Measurements from ENCODE around the gene AFDN.
A peak's percentile ranks its signal among the peaks of the same experiment; 100 is the strongest.

The AFDN gene

DNA sequence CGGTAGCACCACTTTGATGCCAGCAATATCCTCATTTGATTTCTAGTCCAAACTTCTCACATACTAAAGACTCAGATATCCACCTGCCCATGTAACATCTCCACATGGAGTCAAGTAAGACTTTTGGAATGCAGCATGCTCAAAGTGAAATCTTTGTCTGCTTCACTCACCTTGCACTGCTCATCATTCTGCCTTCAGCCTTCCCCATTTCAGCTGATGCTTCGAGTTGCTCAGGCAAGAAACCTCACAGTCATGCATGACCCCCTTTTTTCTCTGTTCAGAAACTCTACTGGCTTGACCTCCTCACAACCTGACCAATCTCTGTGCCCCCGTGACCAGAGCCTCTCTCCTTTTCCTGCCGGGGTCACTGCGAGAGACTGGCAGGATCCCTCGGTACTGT lies 129.8 kb downstream of the AFDN start:
- no peak for DNase-seq
- H3K4me1 Mint-ChIP-seq, result no peaks in the 10 kb centered on the region
- CTCF ChIA-PET, result no interaction called here
- H3K9me3 Mint-ChIP-seq, result no peaks in the 10 kb centered on the region
- H3K27ac Mint-ChIP-seq, result no peak overlapping the region
- no peaks in the 10 kb centered on the region for H3K27me3 Mint-ChIP-seq
- no peak overlapping the region for H3K4me3 Mint-ChIP-seq
- H3K36me3 Mint-ChIP-seq, result no peaks in the 10 kb centered on the region

- Mint-ChIP-seq H3K27me3 (no peaks in the 10 kb centered on the region), H3K36me3 (no peaks in the 10 kb centered on the region)
- no peak for DNase-seq
These were observed 130.3 kb downstream of the AFDN start for GRCh38 chr6:167956983-167957492.

DNA sequence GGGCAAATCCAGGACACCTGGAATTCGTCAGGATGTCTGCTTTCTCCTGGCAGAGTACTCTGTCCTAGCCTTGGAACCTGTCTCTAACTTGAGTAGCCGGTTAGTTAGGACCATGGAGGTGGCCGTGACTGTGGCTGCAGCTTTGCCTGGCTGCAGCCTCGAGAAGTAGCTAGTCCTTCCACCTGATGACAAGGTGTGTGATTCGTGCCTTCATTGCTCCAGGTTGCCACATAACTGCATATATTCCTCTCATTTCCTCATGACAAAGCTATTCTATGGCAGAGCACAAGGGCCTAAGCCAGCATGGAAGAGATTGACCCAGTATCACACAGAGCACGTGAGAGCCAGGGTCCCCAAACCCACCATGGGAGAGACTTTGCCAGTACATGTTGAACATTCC lies 130.9 kb downstream of the AFDN start:
- H3K36me3 Mint-ChIP-seq, result no peaks in the 10 kb centered on the region
- H3K4me1 Mint-ChIP-seq, result no peaks in the 10 kb centered on the region
- H3K27me3 Mint-ChIP-seq, result no peaks in the 10 kb centered on the region
- CTCF ChIA-PET, result interaction anchor here (0.7 kb wide), 1 partner anchor 22 kb away, joined by 4 read pairs; no protein-coding TSS in a partner anchor
- no peaks in the 10 kb centered on the region for H3K9me3 Mint-ChIP-seq
- H3K27ac Mint-ChIP-seq, result no peak overlapping the region
- no peak for DNase-seq
- H3K4me3 Mint-ChIP-seq, result no peak overlapping the region

More at GRCh38 chr6:167956983-167957492, 130.3 kb downstream of the AFDN start:
- Mint-ChIP-seq H3K4me1 (no peaks in the 10 kb centered on the region), H3K27ac (no peak overlapping the region), H3K4me3 (no peak overlapping the region), H3K9me3 (no peaks in the 10 kb centered on the region)
- CTCF ChIA-PET, result interaction anchor here (0.7 kb wide), 1 partner anchor 21 kb away, joined by 4 read pairs; no protein-coding TSS in a partner anchor

DNA sequence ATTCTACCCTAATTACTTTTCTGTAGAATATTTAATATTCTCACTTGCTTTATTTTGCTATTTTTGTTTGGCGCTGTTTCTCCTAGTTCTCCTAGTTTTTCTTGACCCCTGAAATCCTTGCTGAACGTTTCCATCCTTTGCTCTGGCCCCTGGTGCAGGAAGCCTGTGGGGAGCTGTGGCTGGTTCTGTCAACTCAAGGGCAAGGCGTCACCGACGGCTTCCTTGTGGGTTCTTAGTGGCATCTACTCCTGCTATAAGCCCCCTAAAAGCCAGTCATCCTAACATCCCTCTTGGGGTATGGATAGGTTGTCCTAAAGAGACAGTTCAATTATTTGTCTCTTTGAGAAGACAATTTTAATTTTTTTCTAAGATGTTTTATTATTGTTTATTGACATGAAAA lies 133.9 kb downstream of the AFDN start:
- Mint-ChIP-seq H3K4me3 (no peak overlapping the region), H3K27me3 (no peaks in the 10 kb centered on the region), H3K9me3 (no peaks in the 10 kb centered on the region), H3K27ac (no peak overlapping the region), H3K36me3 (no peaks in the 10 kb centered on the region), H3K4me1 (no peaks in the 10 kb centered on the region)
- no peak for DNase-seq
- CTCF ChIA-PET, result no interaction called here

- Mint-ChIP-seq H3K4me1 (no peaks in the 10 kb centered on the region), H3K4me3 (no peak overlapping the region), H3K36me3 (no peaks in the 10 kb centered on the region), H3K9me3 (no peaks in the 10 kb centered on the region), H3K27me3 (no peaks in the 10 kb centered on the region), H3K27ac (no peak overlapping the region)
- DNase-seq, result no peak
- CTCF ChIA-PET, result no interaction called here
These were observed 136.0 kb downstream of the AFDN start for GRCh38 chr6:167962711-167963110.

DNA sequence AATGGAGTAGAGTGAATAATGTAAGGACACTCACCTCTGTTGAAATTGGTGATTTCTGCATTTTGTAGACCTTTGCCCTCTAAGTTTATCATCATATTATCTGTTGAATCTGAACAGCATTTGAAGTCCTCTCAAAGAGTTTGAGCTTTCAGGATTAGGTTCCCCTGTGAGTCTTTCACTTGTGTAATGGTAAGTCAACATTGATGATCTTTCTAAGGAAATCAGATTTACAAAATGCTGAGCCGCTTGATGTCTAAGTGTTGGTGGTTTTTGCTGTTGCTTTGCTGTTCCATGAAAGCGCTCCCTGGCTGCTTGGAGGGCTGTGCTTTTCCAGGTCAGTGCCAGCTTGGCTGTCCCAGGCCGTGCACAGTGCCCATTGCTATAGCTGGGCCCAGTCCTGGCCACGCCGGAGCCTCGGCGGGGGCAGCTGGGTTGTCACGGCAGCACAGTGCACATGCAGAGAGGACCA lies 136.9 kb downstream of the AFDN start:
- no peaks in the 10 kb centered on the region for H3K36me3 Mint-ChIP-seq
- H3K4me1 Mint-ChIP-seq, result no peaks in the 10 kb centered on the region
- CTCF ChIA-PET, result no interaction called here
- H3K4me3 Mint-ChIP-seq, result no peak overlapping the region
- DNase-seq, result no peak
- no peak overlapping the region for H3K27ac Mint-ChIP-seq
- H3K27me3 Mint-ChIP-seq, result no peaks in the 10 kb centered on the region
- no peaks in the 10 kb centered on the region for H3K9me3 Mint-ChIP-seq

- H3K36me3 Mint-ChIP-seq, result no peaks in the 10 kb centered on the region
- no peaks in the 10 kb centered on the region for H3K4me1 Mint-ChIP-seq
- no peak overlapping the region for H3K4me3 Mint-ChIP-seq
- H3K9me3 Mint-ChIP-seq, result no peaks in the 10 kb centered on the region
- no peak overlapping the region for H3K27ac Mint-ChIP-seq
- no peak for DNase-seq
- CTCF ChIA-PET, result interaction anchor here (1.2 kb wide), 1 partner anchor 91 kb away, joined by 3 read pairs; no protein-coding TSS in a partner anchor
- no peaks in the 10 kb centered on the region for H3K27me3 Mint-ChIP-seq
These were observed 139.2 kb downstream of the AFDN start for GRCh38 chr6:167965592-167966539.

GRCh38 chr6:167966540-167966905 lies 139.8 kb downstream of the AFDN start:
- H3K4me1 Mint-ChIP-seq, result no peaks in the 10 kb centered on the region
- CTCF ChIA-PET, result interaction anchor here (1.2 kb wide), 1 partner anchor 91 kb away, joined by 3 read pairs; no protein-coding TSS in a partner anchor

GRCh38 chr6:167968091-167968490 lies 141.4 kb downstream of the AFDN start:
- no peaks in the 10 kb centered on the region for H3K36me3 Mint-ChIP-seq

More at GRCh38 chr6:167966540-167966905, 139.8 kb downstream of the AFDN start:
- H3K4me3 Mint-ChIP-seq, result no peak overlapping the region
- no peaks in the 10 kb centered on the region for H3K27me3 Mint-ChIP-seq
- DNase-seq, result no peak
- H3K27ac Mint-ChIP-seq, result no peak overlapping the region
- H3K9me3 Mint-ChIP-seq, result no peaks in the 10 kb centered on the region
- no peaks in the 10 kb centered on the region for H3K36me3 Mint-ChIP-seq

DNA sequence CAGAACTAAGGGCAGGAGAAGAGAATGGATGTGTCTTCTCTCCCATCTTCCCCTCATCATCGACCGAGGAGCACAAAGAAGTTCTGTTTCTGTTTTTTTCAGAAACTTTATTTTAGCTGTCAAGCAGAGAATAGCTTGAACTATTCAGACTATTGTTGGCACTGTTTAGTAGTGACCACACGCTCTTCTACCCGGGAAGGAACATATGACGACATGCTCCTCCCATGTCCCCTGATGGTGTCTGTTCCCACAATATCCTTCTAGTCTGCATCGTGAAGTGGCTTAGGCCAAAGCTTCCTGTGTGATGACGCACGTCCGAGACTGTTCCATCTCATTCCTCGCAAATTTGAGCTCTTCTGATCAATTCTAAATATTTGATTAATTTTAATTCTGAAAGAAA lies 143.5 kb downstream of the AFDN start:
- Mint-ChIP-seq H3K9me3 (no peaks in the 10 kb centered on the region), H3K4me3 (no peak overlapping the region), H3K36me3 (no peaks in the 10 kb centered on the region), H3K4me1 (no peaks in the 10 kb centered on the region), H3K27me3 (no peaks in the 10 kb centered on the region), H3K27ac (no peak overlapping the region)
- no peak for DNase-seq
- CTCF ChIA-PET, result interaction anchor here (0.7 kb wide), 1 partner anchor 25 kb away, joined by 3 read pairs; no protein-coding TSS in a partner anchor

More at GRCh38 chr6:167968091-167968490, 141.4 kb downstream of the AFDN start:
- CTCF ChIA-PET, result no interaction called here
- no peaks in the 10 kb centered on the region for H3K9me3 Mint-ChIP-seq
- DNase-seq, result peak; percentile 57
- H3K27ac Mint-ChIP-seq, result no peak overlapping the region
- no peaks in the 10 kb centered on the region for H3K4me1 Mint-ChIP-seq
- no peak overlapping the region for H3K4me3 Mint-ChIP-seq
- no peaks in the 10 kb centered on the region for H3K27me3 Mint-ChIP-seq

- H3K4me3 Mint-ChIP-seq, result no peak overlapping the region
- no peak for DNase-seq
- no peak overlapping the region for H3K27ac Mint-ChIP-seq
- CTCF ChIA-PET, result no interaction called here
- no peaks in the 10 kb centered on the region for H3K36me3 Mint-ChIP-seq
- no peaks in the 10 kb centered on the region for H3K27me3 Mint-ChIP-seq
- no peaks in the 10 kb centered on the region for H3K4me1 Mint-ChIP-seq
- H3K9me3 Mint-ChIP-seq, result no peaks in the 10 kb centered on the region
These were observed 145.5 kb downstream of the AFDN start for GRCh38 chr6:167972193-167972592.

DNA sequence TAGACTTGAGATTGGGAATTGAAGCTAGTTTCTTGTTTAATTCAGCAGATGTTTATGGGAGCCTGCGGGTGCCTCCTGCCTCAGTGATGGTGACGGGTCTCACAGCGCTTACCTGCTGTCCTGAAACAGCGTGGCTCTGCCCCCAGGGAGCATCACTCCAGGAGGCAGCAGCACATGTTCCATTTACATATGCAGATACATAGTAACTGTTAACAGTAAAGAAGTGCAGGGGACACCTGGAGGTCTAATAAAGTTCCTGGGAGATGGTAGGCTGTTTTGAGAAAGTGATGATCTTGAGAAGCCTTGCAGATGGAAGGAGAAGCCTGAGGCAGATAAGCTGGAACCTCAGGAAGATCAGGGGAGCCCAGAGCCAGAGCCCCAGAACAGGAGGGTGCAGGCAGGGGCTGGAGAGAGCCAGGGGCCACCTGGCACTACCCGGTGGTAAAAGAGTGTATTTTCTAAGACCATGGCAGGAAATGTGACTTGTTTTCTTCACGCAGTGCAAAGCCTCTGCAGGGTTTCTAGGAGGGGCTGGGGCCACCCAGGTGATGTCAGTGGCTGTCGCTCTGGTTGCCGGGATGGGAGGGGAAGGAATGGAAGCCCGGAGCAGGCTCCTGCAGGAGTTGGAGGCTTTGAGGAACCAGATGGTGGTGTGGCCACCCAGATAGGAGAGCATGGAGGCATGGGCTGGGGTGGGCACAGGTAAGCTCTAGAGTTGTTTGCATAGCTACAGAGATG lies 146.6 kb downstream of the AFDN start:
- H3K27me3 Mint-ChIP-seq, result no peaks in the 10 kb centered on the region
- H3K4me3 Mint-ChIP-seq, result no peak overlapping the region
- H3K27ac Mint-ChIP-seq, result no peak overlapping the region
- no peak for DNase-seq
- CTCF ChIA-PET, result no interaction called here
- H3K4me1 Mint-ChIP-seq, result no peaks in the 10 kb centered on the region
- peaks cover 2% of the 10 kb centered on the region for H3K9me3 Mint-ChIP-seq
- no peaks in the 10 kb centered on the region for H3K36me3 Mint-ChIP-seq

DNA sequence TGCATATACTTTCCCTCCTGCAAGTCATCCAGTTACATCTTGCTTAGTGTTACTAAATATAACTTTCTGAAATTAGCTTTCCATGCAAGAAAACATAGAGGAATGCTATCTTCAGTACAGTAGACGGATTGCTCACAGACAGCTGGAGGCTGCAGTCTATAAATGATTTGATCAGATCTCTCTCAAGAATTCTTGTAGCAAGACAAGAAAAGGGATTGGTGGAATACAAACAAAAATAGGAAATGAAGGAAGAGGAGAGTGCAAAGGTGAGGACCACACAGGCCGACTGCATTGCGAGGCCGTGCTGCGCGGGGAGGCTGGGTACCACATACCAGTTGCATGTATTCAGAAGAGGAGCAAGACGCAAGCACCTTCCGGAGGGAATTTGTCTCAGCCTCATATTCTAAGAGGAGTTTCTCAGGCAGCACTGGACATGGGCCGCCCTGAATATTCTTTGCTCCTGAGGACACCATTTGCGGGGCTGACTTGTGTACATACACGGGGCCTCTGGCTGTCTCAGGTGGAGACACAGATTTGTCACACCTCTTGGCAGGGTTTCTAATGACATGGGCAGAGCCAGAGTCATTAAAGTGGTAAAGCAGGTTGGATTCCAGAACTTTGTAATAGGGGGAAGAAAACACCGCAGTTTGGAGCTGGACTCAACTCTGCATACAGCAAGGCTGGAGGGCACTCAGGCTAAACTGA lies 148.1 kb downstream of the AFDN start:
- Mint-ChIP-seq H3K27me3 (no peaks in the 10 kb centered on the region), H3K4me1 (no peaks in the 10 kb centered on the region), H3K9me3 (peaks cover 2% of the 10 kb centered on the region), H3K4me3 (no peak overlapping the region), H3K36me3 (no peaks in the 10 kb centered on the region), H3K27ac (no peak overlapping the region)
- CTCF ChIA-PET, result no interaction called here
- DNase-seq, result no peak

DNA sequence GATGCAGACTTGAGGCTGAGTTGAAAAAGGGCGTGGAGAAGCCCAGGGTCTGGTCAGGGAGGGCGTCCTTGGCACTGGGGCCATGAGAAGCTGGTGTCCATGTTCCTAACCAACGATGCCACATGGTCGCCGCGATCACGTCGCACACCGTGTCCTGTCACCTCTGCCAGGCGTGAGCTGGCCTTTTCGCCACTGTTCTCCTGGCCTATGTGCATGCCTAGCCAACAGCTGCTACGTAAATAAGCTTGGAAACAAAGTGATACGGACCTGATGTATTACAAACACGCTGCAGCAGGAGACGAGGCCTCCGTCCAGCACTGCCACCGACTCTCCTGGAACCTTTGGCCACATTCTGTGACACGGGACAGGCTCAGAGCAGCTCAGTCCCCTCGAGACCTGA lies 148.7 kb downstream of the AFDN start:
- Mint-ChIP-seq H3K27me3 (no peaks in the 10 kb centered on the region), H3K4me3 (no peak overlapping the region), H3K27ac (no peak overlapping the region), H3K4me1 (no peaks in the 10 kb centered on the region), H3K36me3 (no peaks in the 10 kb centered on the region), H3K9me3 (peaks cover 2% of the 10 kb centered on the region)
- no peak for DNase-seq
- CTCF ChIA-PET, result no interaction called here

Measured in activated naive CD4-positive, alpha-beta T cell treated with anti-CD3 and anti-CD28 coated beads, Interleukin-2, amount 10 ng/mL, durations not matched to agents 7 days and 5 days (primary cell).